ENCODE results near the gene MMP17.
A peak's percentile ranks its signal among the peaks of the same experiment; 100 is the strongest.

The MMP17 gene

DNA sequence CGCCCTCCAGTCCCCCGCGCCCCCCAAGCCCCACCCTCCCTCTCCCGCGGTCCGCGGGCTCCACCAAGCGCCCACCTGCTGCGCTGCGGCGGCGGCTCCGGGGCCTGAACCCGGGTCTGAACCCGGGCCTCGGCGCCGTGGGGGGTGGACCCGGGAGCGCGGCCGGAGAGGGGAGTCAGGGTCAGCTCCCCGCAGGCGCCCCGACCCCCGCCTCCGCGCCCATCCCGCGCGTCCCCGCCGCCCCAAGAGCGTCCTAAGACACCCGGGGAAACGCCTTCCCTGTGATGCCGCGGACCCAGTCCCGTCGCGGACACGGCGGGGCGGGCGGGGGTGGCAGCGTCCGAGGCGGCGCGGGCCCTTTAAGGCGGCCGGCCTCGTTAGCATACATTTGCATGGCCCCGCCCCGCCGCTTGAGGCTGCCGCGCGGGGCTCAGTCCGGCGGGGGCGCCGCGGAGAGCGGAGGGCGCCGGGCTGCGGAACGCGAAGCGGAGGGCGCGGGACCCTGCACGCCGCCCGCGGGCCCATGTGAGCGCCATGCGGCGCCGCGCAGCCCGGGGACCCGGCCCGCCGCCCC lies at the start of gene MMP17:
Gene MMP17 (plus strand): TSS at position 433 of the 574 bp plus-strand sequence. CDS start 102 bp downstream, at position 535.
- DNase-seq (ENCODE audit: low spot score) = peak; percentile 82
- peak; percentile 70 for TF ChIP-seq CTCF (IDR thresholded peaks at IDR 0.05; ENCODE audit: extremely low read depth, insufficient read depth, missing control alignments)
- in situ Hi-C loops (cut with MboI; ENCODE audit: low pct_unique_long_range_greater_than_20kb, low sequenced_read_pairs, unreplicated experiment) = no loop called here

DNA sequence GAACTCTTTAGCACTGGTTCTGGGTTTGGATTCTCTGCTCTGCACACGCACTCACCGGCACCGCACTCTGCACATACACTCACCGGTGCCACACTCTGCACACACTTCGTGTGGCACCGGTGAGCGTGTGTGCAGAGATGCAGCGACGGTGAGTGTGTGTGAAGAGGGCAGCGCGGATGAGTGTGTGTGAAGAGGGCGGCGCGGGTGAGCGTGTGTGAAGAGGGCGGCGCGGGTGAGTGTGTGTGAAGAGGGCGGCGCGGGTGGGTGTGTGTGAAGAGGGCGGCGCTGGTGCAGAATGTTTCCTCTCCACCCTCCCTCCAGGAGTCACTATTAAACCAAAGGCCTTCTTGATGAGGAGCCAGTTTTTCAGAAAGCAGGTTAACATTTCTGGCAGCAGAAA lies 49.2 kb upstream of the MMP17 start:
- no peak for DNase-seq (ENCODE audit: low spot score)
- no peak for TF ChIP-seq CTCF (IDR thresholded peaks at IDR 0.05; ENCODE audit: extremely low read depth, insufficient read depth, missing control alignments)
- in situ Hi-C loops (cut with MboI; ENCODE audit: low pct_unique_long_range_greater_than_20kb, low sequenced_read_pairs, unreplicated experiment) = no loop called here

DNA sequence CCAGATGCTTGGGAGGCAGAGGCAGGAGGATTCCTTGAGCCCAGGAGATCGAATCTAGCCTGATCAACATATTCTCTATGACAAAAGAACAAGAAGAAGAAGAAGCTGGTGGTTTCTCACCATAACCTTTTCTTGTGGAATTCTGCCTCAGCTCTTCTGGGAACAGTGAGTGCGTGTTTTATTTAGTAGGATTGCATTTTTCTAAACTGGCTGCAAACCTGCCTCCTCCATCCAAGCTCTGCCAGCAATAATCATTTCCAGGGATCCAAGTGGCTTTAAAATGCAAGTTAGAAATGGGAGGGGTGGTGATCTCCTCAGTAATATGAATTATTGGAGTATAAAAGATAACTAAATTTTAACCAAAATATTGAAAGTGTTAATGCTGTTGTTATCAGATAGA lies 46.1 kb upstream of the MMP17 start:
- no peak for TF ChIP-seq CTCF (IDR thresholded peaks at IDR 0.05; ENCODE audit: extremely low read depth, insufficient read depth, missing control alignments)
- no peak for DNase-seq (ENCODE audit: low spot score)
- in situ Hi-C loops (cut with MboI; ENCODE audit: low pct_unique_long_range_greater_than_20kb, low sequenced_read_pairs, unreplicated experiment) = no loop called here

- no peak for TF ChIP-seq CTCF (IDR thresholded peaks at IDR 0.05; ENCODE audit: extremely low read depth, insufficient read depth, missing control alignments)
- in situ Hi-C loops (cut with MboI; ENCODE audit: low pct_unique_long_range_greater_than_20kb, low sequenced_read_pairs, unreplicated experiment) = no loop called here
- peak; percentile 80 for DNase-seq (ENCODE audit: low spot score)
Measured at GRCh38 chr12:131783915-131784541, 44.2 kb upstream of the MMP17 start.

GRCh38 chr12:131784909-131785762 lies 43.1 kb upstream of the MMP17 start:
- no peak for TF ChIP-seq CTCF (IDR thresholded peaks at IDR 0.05; ENCODE audit: extremely low read depth, insufficient read depth, missing control alignments)
- DNase-seq (ENCODE audit: low spot score) = no peak
- in situ Hi-C loops (cut with MboI; ENCODE audit: low pct_unique_long_range_greater_than_20kb, low sequenced_read_pairs, unreplicated experiment) = no loop called here

DNA sequence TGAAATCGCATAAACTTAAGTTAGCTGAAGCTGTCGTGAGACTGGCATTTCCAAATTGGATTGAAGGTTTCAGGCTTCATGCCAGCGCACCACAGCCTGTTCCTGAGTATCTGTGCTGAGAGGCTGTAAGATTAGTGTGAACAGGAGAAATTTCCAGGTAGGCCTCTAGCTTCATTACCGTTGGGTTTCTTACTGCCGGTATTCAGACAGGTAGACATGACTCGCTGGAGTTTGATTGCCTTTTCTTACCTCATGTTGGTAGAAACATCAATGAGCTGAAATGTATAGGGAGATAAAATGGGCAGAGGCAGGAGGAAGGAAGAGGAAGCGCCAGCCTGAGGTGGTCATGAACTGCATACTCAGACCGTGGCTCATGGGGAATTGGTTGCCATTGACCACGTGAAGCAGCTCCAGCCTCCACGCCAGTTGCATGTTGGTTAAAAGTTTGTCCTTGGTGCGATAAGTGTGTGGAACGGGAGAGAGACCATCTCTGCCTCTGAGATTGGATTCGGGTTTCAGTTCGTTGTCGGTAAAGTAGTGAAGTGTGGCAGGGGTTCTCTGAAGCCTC lies 42.3 kb upstream of the MMP17 start:
- no peak for TF ChIP-seq CTCF (IDR thresholded peaks at IDR 0.05; ENCODE audit: extremely low read depth, insufficient read depth, missing control alignments)
- in situ Hi-C loops (cut with MboI; ENCODE audit: low pct_unique_long_range_greater_than_20kb, low sequenced_read_pairs, unreplicated experiment) = no loop called here
- no peak for DNase-seq (ENCODE audit: low spot score)
